HG02852 (cell line): ENCODE measurements around the gene TMEM60.
"Not testable (repeated sequence)": the region's sequence is repeated elsewhere in the genome, so short reads cannot be mapped to it uniquely, and the experiment has no call there.

Experiments used
- ATAC-seq: cut with Tn5 transposase; IDR thresholded peaks from one replicate; pipeline ENCODE4 v1.9.1; 2021; ENCODE audit warnings: mild to moderate bottlenecking, moderate library complexity; ENCODE audit not compliant: unreplicated experiment

Gene TMEM60

GRCh38 chr7:77812290-77812685 lies 14.1 kb upstream of the TMEM60 start:
- ATAC-seq: no peak

- ATAC-seq: no peak
Observed at GRCh38 chr7:77811516-77812289, 13.5 kb upstream of the TMEM60 start.

DNA sequence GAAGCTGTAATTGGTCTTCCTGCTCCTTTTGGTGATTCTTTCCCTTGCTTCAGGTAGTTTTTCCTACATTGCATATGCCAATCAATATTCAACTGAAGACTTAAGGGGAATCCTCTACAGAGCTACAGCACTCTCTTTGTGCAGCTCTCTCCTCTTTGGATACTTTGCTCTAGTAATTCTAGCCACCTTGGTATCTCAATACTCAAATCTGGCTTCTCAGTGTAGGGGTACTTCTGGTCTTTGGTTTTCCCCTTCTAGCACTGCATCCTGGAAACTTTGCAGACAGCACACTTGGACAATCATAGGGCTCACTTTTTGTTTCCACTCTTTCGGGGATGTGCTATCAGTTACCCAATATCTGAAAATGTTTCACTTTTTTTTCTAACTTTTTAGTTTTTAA lies 10.3 kb upstream of the TMEM60 start:
- peak; percentile 59 for ATAC-seq

GRCh38 chr7:77806425-77806824 lies 8.2 kb upstream of the TMEM60 start:
- no peak for ATAC-seq

GRCh38 chr7:77802557-77803405 lies 4.5 kb upstream of the TMEM60 start:
- no peak for ATAC-seq

DNA sequence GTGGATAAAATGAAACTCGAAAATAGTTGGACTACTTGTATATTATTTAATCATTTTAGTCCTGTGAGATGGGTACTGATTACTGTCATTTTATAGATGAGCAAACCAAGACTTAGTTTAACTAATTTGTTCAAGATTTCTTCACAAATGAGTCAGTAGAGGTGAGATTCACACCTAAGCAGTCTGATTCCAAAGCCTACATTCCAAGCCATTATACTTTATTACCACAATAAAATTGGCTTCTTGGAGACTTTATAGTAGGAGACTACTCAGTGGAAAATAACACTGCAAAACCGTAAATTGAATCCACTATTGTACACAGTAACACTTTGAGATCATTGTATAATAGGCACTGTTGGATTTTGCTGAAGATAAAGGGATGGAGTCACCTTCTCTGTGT lies 2.5 kb upstream of the TMEM60 start:
- no peak for ATAC-seq

DNA sequence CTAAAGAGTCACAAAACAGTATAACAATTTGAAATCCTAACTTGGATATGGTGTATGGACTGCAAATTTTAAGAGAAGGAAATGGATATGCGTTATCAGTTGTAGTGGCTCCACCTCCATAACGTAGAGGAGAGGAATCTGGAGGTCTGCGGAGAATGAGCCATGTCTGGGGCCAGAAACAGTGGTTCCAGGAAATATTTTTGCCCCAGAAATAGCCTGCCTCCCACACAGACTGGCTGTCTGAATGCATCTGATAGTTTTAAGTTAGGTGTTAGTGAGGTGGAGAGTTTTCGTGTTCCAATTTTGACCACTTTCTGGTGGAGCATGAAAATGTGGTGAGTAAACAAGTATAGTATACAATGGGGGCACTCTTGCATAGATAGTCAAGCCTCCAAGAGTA lies 1.9 kb upstream of the TMEM60 start:
- peak; percentile 16 for ATAC-seq

GRCh38 chr7:77799078-77799964 lies 1.1 kb upstream of the TMEM60 start:
- ATAC-seq: peak; percentile 4

DNA sequence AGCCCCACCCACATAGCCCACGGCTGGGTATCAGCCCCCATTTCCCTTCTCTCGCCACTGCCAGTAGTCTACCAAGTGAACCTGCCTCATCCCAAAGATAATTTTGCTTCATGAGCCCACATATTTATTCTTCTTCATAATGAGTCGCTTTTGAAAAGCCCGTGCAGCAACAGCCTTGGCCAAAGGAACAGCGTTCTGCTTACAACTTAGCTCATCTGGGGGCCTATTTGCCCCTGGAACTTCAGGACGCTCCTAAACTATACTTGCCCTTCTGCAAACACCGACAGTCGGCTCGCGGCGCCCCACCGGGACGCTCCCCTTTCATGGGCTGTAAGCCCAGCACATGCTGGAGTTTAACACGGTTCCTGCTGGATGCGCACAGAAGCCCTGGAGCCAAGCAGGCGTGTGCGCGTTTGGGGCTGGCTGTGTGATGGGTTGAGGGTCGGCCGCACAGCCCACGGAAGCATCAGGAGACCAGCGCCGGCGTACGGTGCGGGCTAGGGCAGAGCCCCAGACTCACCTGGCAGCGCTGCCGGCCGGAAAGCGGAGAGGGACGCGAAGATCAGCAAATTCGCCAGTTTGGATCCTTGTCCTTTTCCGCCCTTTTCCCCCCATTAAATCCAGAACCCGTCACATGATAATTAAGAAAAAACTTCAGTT lies 370 bp downstream of the TMEM60 start:
- ATAC-seq: peak; percentile 28

- ATAC-seq: no peak
Observed at GRCh38 chr7:77796960-77797359, 1.3 kb downstream of the TMEM60 start.

GRCh38 chr7:77796109-77796508 lies 2.1 kb downstream of the TMEM60 start:
- no peak for ATAC-seq

GRCh38 chr7:77794000-77794399 lies 4.2 kb downstream of the TMEM60 start:
- no peak for ATAC-seq

GRCh38 chr7:77791956-77792355 lies 6.3 kb downstream of the TMEM60 start:
- no peak for ATAC-seq

- ATAC-seq: no peak
Observed at GRCh38 chr7:77791336-77791735, 6.9 kb downstream of the TMEM60 start.

- ATAC-seq: no peak
Observed at GRCh38 chr7:77788327-77788902, 9.8 kb downstream of the TMEM60 start.

- no peak for ATAC-seq
Observed at GRCh38 chr7:77786741-77787140, 11.5 kb downstream of the TMEM60 start.

DNA sequence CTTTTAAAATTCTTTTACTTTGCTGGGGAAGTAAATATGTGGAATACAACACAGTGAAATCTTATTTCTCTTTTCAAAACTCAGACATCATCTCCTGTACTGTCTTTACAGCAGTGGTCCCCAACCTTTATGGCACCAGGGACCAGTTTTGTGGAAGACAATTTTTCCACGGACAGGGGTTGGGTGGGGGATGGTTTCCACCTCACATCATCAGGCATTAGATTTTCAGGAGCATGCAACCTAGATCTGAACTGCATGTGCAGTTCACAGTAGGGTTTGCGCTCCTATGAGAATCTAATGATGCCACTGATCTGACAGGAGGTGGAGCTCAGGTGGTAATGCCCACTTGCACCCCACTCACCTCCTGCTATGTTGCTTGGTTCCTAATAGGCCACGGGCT lies 12.2 kb downstream of the TMEM60 start:
- no peak for ATAC-seq

DNA sequence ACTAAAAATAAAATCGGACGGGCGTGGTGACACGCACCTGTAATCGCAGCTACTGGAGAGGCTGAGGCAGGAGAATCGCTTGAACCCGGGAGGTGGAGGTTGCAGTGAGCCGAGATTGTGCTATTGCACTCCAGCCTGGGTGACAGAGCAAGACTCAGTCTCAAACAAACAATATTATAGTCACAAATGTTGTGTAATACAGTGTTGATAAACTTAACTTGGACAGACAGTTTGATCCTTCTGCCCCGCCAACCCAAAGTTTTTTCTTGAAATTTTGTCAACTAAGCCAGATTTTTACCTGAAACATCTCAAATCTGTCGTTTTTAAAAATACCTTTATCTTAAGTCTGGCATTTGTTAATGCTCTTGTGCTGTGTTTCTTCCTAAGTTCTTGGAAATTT lies 13.8 kb downstream of the TMEM60 start:
- ATAC-seq: not testable (repeated sequence)

DNA sequence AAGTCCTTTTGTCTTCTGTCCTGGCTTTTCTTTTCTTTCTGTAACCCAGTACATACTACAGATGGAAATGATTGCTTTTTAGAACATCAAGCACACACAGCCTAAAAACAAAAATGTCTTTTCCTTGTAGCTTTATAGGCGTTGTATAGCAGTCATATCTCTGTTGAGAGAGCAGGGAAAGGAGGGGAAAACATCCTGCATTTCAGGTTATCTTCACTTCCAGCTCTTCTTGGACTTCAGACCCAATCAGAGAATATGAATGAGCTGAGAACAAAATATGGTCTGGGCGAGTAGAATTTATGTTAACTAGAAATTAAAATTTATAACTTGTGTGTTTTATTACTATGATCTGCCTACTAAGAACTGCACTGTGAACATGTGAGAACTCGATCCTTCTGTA lies 14.7 kb downstream of the TMEM60 start:
- ATAC-seq: no peak

DNA sequence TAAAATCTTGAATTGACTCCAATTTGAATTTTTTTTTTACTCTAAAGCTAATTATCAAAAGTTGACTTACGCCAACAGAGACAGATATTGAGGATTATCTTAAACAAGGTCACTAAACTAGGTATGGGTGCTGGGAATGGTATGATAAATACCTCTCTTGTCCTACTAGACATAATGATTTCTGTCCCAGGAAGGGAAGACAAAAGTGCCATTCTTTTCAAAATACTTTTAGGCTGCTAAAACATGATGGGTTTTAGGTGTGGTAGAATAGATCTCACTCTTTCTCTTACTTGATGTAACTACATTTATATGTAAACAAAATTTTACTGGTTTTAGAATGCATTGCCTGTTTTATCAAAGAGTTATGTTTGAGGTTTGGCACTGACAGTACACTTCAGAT lies 15.1 kb downstream of the TMEM60 start:
- ATAC-seq: no peak
